Stimulated activated CD4-positive, alpha-beta T cell treated with anti-CD3 and anti-CD28 coated beads, TNF-alpha, amount 100 ng/mL, for 24 hours (primary cell): ENCODE data around the gene TOM1L2.

ENCODE experiments used
- DNase-seq, 3 experiments: peaks; one replicate each; pipeline ENCODE4 v3.0.0-alpha.2; 2020; ENCODE audit warnings: low read depth in 3 of 3

The TOM1L2 gene

DNA sequence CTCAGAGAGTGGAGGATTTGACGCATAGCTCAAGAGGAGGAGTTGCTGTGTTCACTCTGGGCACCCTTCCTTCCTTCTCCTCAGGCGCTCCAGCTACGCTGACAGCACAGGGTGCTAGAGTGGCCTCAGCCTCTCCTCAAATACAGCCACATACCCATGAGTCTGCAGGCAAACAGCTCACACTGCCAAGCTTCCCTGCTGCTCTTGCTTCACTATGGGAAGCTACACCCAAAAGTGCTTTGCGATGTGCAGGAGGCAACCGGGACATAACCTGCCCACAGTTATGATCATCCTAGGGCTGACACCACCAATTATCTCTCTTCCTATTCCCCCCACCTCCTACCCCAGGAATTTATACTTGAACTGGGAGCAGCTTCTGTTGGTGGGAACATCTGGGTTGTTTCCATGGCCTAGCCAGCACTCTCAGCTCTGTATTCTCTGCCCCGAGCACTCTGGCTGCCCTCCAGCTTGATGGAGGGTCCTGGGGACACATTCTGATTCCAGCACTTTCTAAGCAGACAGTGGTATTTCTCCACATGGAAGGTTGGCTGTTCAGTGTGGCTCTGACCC, 95.2 kb downstream of the TOM1L2 start:
- no peak for DNase-seq

DNA sequence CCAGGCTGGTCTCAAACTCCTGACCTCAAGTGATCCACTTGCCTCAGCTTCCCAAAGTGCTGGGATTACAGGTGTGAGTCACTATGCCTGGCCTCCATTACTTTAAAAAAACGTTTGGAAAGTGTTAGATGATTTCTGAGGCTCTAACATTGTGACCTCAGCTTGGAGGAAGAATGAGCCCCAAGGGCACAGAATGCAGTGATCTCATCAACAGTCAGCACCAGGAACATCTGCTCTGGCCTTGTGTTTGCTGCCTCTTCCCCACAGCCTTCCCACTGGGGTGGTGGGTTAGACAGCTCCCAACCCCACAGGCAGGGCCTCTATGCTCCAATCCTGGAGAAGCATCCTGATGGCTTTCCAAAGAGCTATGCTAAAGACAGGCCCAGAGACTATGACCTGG, 97.7 kb downstream of the TOM1L2 start:
- no peak for DNase-seq

- no peak for DNase-seq
These were observed 98.7 kb downstream of the TOM1L2 start for GRCh38 chr17:17873450-17873991.

GRCh38 chr17:17872547-17873345, 99.5 kb downstream of the TOM1L2 start:
- DNase-seq, result no peak

- no peak for DNase-seq
These were observed 100.3 kb downstream of the TOM1L2 start for GRCh38 chr17:17871913-17872312.

DNA sequence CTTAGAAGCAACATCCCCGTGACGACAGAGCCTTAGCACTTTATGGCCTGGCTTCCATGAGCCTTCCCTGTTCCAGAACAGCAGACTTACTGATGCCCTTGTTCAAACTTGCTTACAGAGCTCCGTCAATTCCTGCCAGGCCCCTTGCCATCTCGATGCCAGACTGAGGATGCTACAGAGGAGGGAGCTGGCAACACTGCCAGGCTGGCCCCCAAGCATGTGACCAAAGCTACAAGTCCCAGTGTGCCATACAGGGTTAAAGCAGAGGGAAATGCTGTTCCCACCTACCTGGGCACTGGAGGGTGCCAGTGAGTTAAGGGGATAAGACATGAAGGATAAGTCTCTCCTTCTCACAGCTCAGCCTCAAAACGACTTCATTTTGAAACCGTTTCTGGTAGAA, 102.0 kb downstream of the TOM1L2 start:
- no peak for DNase-seq

DNA sequence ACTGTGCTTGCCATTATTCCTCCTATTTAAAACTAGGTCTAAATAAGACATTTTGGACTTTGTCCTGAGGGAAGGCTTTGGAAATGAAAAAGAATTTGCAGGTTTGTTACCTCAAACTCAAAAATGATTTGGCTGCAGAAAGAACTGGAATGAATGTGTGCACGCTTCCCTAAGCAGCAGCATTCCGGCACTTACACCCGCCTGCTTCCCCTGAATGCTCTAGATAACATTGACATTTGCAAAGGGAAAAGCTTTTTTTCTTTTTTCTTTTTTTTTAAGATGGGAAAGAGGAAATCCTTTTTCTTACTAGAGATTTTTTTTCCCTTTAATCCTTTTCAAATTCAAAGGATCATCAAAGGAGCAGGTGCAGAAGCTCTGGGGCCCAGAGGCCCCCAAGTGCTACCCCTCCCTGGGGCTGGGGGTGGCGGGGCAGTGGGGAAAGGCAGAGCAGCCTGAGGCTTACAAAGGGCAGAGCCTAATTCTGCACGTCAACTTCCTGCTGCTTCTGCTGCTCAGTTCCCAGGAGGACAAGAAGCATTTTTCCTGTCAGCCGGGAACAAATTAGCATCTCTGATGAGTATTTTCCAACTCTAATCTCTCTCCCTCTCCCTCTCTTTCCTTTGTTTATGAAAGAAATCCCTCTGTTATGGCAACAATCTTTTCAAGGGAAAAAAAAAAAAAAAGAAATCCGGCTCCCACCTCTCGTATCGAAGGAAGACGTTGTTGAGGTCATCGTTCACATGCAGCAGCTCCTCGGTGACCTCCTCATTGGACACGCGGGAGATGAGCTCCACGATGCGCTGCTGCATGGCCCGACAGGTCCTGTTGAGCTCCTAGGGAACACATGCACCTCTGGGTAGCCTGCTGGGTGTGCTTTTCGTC, 103.3 kb downstream of the TOM1L2 start:
- no peak for DNase-seq

- no peak for DNase-seq
These were observed 105.3 kb downstream of the TOM1L2 start for GRCh38 chr17:17866897-17867296.

GRCh38 chr17:17866425-17866824, 105.8 kb downstream of the TOM1L2 start:
- no peak for DNase-seq

DNA sequence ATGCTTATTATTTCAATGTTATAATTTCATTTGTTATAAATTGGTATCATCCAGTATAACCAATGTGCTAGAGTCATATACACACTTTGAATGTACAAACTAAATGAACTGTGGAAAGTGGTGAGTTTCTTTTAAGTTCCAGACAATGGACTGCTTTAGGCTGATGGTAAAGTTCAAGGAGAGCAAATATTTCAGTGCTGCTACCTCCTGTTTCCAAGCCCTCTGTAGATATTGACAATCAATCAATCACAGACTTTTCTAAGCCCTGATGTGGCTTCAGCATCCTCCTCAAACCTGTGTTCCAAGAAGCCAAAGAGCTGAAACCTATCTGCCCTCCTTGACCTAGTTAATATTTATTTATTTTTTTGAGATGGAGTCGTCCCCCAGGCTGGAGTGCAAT, 107.2 kb downstream of the TOM1L2 start:
- no peak for DNase-seq

- no peak for DNase-seq
These were observed 111.5 kb downstream of the TOM1L2 start for GRCh38 chr17:17860766-17861107.

- DNase-seq, result peak; percentile 35 to 63 (median 47)
These were observed 112.1 kb downstream of the TOM1L2 start for GRCh38 chr17:17859909-17860765.

GRCh38 chr17:17857496-17857895, 114.7 kb downstream of the TOM1L2 start:
- DNase-seq, result no peak

GRCh38 chr17:17856386-17856785, 115.8 kb downstream of the TOM1L2 start:
- no peak for DNase-seq

GRCh38 chr17:17855976-17856375, 116.2 kb downstream of the TOM1L2 start:
- no peak for DNase-seq

GRCh38 chr17:17853811-17854447, 118.3 kb downstream of the TOM1L2 start:
- DNase-seq, result peak in 1 of 3 experiments; percentile 57

DNA sequence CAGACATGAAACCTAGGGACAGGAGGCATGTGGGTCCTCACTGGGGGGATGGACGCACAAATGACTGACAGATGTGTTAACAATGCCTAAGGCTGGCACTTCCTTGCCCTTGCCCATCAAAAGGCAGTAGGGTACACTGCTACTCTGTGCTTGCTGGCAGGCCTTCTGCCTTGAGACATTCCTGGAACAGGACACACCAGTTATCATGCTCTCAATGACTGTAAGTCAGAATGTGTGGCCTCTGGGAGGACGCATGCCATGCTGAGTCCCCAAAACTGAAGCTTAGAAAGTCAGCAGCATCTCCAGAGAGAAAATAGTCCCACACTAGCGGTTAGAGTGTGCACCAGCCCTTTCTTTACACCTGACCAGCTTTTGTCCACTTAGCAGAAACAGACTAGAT, 119.3 kb downstream of the TOM1L2 start:
- DNase-seq, result no peak

DNA sequence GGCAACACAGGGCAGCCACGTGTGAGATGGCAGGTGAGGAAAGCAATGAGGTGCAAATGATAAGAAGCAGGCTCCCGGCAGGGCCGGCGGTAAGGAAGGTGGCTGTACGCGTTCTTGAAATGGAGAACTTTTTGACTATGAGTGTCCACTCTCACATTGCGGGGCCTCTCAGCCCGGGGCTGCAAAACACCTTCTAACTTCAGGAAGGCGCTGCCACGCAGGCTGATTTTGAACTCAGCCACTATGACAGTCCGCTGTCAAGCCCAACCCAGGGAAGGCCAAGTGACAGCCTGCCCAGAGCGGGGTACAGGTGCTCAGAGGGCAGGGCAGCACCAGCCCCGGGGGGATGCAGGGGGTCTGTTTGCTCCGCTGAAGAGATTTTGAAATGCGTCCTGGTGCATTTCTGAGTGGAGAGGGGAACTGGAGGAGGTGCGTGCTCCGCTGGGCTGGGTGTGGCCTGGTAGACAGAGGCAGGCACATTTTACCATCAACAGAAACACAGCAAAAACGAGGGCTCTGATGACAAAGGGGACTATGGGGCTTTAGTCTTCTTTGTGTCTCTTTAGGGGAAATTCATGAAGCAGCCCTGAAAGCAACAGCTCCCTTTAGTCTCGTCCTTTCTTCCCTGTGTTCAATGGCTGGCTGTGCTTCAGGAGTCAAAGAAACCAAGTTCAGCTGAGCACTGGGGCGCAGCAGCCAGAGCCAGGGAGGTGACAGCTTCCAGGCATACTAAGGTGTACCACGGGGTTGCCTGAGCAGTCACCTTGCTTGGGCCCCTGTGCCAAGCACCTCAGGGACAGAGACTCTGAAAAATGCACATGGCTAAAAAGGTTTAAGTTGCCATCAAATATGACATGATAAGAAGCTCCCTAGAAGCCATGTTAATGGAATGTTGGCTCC, 120.8 kb downstream of the TOM1L2 start:
- DNase-seq, result no peak

- peak in 1 of 3 experiments; percentile 65 for DNase-seq
These were observed 122.3 kb downstream of the TOM1L2 start for GRCh38 chr17:17849845-17850373.
